Measurements from ENCODE around the gene NKG7.

DNA sequence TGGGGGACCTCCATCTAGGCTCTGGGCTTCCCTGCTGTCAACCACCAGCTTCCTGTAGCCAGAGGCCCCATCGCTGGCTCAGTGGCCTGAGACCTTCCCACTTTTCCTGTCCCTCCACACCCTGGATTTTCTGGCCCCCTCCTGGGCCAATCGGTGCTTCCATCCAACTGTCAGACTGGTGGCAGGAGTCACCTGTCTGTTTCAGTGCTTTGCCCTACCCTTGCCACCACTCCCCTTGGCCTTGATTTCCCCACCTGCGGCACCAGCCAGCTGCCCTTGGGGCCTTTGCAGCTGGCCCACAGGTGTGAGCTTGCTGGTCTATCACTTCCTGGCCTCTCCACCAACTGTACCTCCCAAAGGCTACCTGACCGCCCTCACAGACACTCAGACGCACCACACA, 43.0 kb downstream of the NKG7 start:
- TF ChIP-seq, protein P1, sequence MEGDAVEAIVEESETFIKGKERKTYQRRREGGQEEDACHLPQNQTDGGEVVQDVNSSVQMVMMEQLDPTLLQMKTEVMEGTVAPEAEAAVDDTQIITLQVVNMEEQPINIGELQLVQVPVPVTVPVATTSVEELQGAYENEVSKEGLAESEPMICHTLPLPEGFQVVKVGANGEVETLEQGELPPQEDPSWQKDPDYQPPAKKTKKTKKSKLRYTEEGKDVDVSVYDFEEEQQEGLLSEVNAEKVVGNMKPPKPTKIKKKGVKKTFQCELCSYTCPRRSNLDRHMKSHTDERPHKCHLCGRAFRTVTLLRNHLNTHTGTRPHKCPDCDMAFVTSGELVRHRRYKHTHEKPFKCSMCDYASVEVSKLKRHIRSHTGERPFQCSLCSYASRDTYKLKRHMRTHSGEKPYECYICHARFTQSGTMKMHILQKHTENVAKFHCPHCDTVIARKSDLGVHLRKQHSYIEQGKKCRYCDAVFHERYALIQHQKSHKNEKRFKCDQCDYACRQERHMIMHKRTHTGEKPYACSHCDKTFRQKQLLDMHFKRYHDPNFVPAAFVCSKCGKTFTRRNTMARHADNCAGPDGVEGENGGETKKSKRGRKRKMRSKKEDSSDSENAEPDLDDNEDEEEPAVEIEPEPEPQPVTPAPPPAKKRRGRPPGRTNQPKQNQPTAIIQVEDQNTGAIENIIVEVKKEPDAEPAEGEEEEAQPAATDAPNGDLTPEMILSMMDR (IDR thresholded peaks at IDR 0.05) = no peak
- no peak for TF ChIP-seq POLR2A (IDR thresholded peaks at IDR 0.05)

Measured in thyroid gland (tissue), 4 donors.